ENCODE measurements around the gene RHEB. TPM values are rescaled to one million over a fixed set of nuclear protein-coding genes. Genes with fewer than 3 reads are reported as not detected.

RHEB gene
- total and polyA plus RNA-seq, 2 of the 13 experiments (the other 11 are each of a cell fraction or from before 2014, with no cell fraction given) = 55.0 to 77.6 TPM

DNA sequence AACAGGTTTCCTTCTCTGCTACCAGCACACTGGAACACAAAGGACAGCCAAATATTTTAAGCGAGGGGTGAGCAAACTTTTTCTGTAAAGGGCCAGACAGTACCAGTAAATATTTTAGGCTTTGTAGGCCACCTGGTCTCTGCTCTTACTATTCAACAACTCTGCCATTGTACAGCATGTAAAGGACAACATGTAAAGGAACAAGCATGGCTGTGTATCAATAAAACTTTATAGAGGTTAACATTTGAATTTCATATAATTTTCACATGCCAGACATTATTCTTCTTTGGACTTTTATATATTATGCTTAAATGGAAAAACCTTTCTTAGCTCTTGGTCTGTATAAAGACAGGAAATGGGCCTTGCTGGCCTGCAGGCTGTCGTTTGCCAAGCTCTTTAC lies 30.2 kb downstream of the RHEB start:
- POLR2A ChIA-PET = no interaction called here
- Histone ChIP-seq H2AFZ (ENCODE audit: low read length) (no peak overlapping the region), H3K27ac (ENCODE audit: extremely low read length, insufficient read depth, low read length) (no peak overlapping the region), H3K4me2 (ENCODE audit: low read depth, low read length) (no peak overlapping the region), H3K4me1 (ENCODE audit: insufficient read depth, low read length) (peaks cover 14% of the 10 kb centered on the region), H3K9ac (ENCODE audit: insufficient read depth, low read depth, low read length) (no peak overlapping the region), H3K79me2 (ENCODE audit: insufficient read depth, low read length) (peaks cover 31% of the 10 kb centered on the region), H3K36me3 (replicated peaks in 1 of 2; ENCODE audit: control insufficient read depth in 1 of 2, insufficient read depth in 2 of 2, low read length in 2 of 2) (peaks cover 5 to 60% of the 10 kb centered on the region in 2 experiments; a peak in 4 of 5 replicates), H3K9me3 (ENCODE audit: low read length) (no peaks in the 10 kb centered on the region), H3K4me3 (replicated peaks in 1 of 3; ENCODE audit: insufficient read depth in 1 of 3, low read depth in 2 of 3, low read length in 3 of 3) (no peak overlapping the region), H3K27me3 (ENCODE audit: control insufficient read depth in 1 of 2, insufficient read depth in 2 of 2, low read length in 2 of 2) (no peaks in the 10 kb centered on the region), H4K20me1 (ENCODE audit: insufficient read depth, low read length) (peaks cover 27% of the 10 kb centered on the region)
- CTCF ChIA-PET (ENCODE audit: low intra/inter-chr PET ratio, low total read pairs) = no interaction called here
- intact Hi-C loops (cut with micrococcal nuclease; ENCODE audit: unreplicated experiment) (no loop called here), in situ Hi-C loops (cut with HindIII; ENCODE audit: extremely low pct_ligation_motif_present, low pct_unique_long_range_greater_than_20kb) (no loop called here)
- ATAC-seq = no peak
- no TSS peak for BruUV-seq (replicated peaks)
- no peak for DNase-seq (ENCODE audit: low spot score)
- FAIRE-seq = no peak
- 95% methylated on average over 2 of the region's 2 CpGs for WGBS (ENCODE audit: low lambda C conversion rate)
- TF ChIP-seq MAFK (conservative IDR thresholded peaks at IDR 0.05 in 1 of 2, IDR thresholded peaks at IDR 0.05 in 1 of 2; ENCODE audit: low read length in 2 of 2) (no peak), ZNF709 (CRISPR knock-in tag; IDR thresholded peaks at IDR 0.05) (no peak), MAF1 (CRISPR knock-in tag; IDR thresholded peaks at IDR 0.05; ENCODE audit: borderline replicate concordance) (no peak), ZNF3 (CRISPR knock-in tag; IDR thresholded peaks at IDR 0.05) (no peak), SP1 (IDR thresholded peaks at IDR 0.05) (no peak), SP1 (CRISPR knock-in tag; IDR thresholded peaks at IDR 0.05) (no peak), NFE2 (CRISPR knock-in tag; IDR thresholded peaks at IDR 0.05) (no peak), ZNF337 (CRISPR knock-in tag; IDR thresholded peaks at IDR 0.05; ENCODE audit: borderline replicate concordance, low read depth) (no peak), TRIM24 (CRISPR knock-in tag; IDR thresholded peaks at IDR 0.05) (no peak), ZZZ3 (CRISPR knock-in tag; IDR thresholded peaks at IDR 0.05; ENCODE audit: borderline replicate concordance) (no peak), CHD4 (IDR thresholded peaks at IDR 0.05; ENCODE audit: borderline replicate concordance, low read length) (no peak)
- TF ChIP-seq, protein P1, sequence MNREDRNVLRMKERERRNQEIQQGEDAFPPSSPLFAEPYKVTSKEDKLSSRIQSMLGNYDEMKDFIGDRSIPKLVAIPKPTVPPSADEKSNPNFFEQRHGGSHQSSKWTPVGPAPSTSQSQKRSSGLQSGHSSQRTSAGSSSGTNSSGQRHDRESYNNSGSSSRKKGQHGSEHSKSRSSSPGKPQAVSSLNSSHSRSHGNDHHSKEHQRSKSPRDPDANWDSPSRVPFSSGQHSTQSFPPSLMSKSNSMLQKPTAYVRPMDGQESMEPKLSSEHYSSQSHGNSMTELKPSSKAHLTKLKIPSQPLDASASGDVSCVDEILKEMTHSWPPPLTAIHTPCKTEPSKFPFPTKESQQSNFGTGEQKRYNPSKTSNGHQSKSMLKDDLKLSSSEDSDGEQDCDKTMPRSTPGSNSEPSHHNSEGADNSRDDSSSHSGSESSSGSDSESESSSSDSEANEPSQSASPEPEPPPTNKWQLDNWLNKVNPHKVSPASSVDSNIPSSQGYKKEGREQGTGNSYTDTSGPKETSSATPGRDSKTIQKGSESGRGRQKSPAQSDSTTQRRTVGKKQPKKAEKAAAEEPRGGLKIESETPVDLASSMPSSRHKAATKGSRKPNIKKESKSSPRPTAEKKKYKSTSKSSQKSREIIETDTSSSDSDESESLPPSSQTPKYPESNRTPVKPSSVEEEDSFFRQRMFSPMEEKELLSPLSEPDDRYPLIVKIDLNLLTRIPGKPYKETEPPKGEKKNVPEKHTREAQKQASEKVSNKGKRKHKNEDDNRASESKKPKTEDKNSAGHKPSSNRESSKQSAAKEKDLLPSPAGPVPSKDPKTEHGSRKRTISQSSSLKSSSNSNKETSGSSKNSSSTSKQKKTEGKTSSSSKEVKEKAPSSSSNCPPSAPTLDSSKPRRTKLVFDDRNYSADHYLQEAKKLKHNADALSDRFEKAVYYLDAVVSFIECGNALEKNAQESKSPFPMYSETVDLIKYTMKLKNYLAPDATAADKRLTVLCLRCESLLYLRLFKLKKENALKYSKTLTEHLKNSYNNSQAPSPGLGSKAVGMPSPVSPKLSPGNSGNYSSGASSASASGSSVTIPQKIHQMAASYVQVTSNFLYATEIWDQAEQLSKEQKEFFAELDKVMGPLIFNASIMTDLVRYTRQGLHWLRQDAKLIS (CRISPR knock-in tag; IDR thresholded peaks at IDR 0.05) = no peak
- TF ChIP-seq, protein P2, sequence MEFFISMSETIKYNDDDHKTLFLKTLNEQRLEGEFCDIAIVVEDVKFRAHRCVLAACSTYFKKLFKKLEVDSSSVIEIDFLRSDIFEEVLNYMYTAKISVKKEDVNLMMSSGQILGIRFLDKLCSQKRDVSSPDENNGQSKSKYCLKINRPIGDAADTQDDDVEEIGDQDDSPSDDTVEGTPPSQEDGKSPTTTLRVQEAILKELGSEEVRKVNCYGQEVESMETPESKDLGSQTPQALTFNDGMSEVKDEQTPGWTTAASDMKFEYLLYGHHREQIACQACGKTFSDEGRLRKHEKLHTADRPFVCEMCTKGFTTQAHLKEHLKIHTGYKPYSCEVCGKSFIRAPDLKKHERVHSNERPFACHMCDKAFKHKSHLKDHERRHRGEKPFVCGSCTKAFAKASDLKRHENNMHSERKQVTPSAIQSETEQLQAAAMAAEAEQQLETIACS (CRISPR knock-in tag; IDR thresholded peaks at IDR 0.05) = no peak
- TF ChIP-seq, protein P3, sequence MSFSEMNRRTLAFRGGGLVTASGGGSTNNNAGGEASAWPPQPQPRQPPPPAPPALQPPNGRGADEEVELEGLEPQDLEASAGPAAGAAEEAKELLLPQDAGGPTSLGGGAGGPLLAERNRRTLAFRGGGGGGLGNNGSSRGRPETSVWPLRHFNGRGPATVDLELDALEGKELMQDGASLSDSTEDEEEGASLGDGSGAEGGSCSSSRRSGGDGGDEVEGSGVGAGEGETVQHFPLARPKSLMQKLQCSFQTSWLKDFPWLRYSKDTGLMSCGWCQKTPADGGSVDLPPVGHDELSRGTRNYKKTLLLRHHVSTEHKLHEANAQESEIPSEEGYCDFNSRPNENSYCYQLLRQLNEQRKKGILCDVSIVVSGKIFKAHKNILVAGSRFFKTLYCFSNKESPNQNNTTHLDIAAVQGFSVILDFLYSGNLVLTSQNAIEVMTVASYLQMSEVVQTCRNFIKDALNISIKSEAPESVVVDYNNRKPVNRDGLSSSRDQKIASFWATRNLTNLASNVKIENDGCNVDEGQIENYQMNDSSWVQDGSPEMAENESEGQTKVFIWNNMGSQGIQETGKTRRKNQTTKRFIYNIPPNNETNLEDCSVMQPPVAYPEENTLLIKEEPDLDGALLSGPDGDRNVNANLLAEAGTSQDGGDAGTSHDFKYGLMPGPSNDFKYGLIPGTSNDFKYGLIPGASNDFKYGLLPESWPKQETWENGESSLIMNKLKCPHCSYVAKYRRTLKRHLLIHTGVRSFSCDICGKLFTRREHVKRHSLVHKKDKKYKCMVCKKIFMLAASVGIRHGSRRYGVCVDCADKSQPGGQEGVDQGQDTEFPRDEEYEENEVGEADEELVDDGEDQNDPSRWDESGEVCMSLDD (CRISPR knock-in tag; IDR thresholded peaks at IDR 0.05; ENCODE audit: borderline replicate concordance) = no peak
- TF ChIP-seq, protein P4, sequence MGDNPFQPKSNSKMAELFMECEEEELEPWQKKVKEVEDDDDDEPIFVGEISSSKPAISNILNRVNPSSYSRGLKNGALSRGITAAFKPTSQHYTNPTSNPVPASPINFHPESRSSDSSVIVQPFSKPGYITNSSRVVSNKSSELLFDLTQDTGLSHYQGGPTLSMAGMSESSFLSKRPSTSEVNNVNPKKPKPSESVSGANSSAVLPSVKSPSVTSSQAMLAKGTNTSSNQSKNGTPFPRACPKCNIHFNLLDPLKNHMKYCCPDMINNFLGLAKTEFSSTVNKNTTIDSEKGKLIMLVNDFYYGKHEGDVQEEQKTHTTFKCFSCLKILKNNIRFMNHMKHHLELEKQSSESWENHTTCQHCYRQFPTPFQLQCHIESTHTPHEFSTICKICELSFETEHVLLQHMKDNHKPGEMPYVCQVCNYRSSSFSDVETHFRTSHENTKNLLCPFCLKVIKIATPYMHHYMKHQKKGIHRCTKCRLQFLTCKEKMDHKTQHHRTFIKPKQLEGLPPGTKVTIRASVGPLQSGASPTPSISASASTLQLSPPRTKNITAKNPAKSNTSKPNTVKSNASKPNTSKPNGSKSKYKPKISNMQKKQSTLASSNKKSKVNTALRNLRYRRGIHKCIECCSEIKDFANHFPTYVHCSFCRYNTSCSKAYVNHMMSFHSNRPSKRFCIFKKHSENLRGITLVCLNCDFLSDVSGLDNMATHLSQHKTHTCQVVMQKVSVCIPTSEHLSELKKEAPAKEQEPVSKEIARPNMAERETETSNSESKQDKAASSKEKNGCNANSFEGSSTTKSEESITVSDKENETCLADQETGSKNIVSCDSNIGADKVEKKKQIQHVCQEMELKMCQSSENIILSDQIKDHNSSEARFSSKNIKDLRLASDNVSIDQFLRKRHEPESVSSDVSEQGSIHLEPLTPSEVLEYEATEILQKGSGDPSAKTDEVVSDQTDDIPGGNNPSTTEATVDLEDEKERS (CRISPR knock-in tag; IDR thresholded peaks at IDR 0.05) = no peak

Data from HepG2 (cell line).